Measurements from ENCODE around the gene DRD3.

The DRD3 gene

GRCh38 chr3:114115143-114115542 is 63.7 kb downstream of the DRD3 start:
- DNase-seq: no peak

GRCh38 chr3:114114719-114115118 is 64.1 kb downstream of the DRD3 start:
- no peak for DNase-seq

GRCh38 chr3:114112696-114113095 is 66.2 kb downstream of the DRD3 start:
- DNase-seq: no peak

GRCh38 chr3:114111060-114111770 is 67.6 kb downstream of the DRD3 start:
- DNase-seq: no peak

- no peak for DNase-seq
These were observed 68.4 kb downstream of the DRD3 start for GRCh38 chr3:114110439-114110838.

GRCh38 chr3:114108137-114108536 is 70.7 kb downstream of the DRD3 start:
- DNase-seq: no peak

GRCh38 chr3:114104414-114104813 is 74.4 kb downstream of the DRD3 start:
- no peak for DNase-seq

GRCh38 chr3:114103858-114104257 is 75.0 kb downstream of the DRD3 start:
- no peak for DNase-seq

GRCh38 chr3:114103181-114103580 is 75.7 kb downstream of the DRD3 start:
- DNase-seq: no peak

GRCh38 chr3:114101101-114101500 is 77.8 kb downstream of the DRD3 start:
- no peak for DNase-seq

GRCh38 chr3:114095796-114096195 is 83.1 kb downstream of the DRD3 start:
- DNase-seq: no peak

- DNase-seq: peak in 1 of 2 experiments; percentile 28
These were observed 85.3 kb downstream of the DRD3 start for GRCh38 chr3:114093596-114093995.

- no peak for DNase-seq
These were observed 85.9 kb downstream of the DRD3 start for GRCh38 chr3:114093016-114093380.

- DNase-seq: no peak
These were observed 86.5 kb downstream of the DRD3 start for GRCh38 chr3:114092151-114093015.

GRCh38 chr3:114089675-114090074 is 89.2 kb downstream of the DRD3 start:
- DNase-seq: no peak

- no peak for DNase-seq
These were observed 92.5 kb downstream of the DRD3 start for GRCh38 chr3:114086356-114086755.

GRCh38 chr3:114083112-114083511 is 95.7 kb downstream of the DRD3 start:
- DNase-seq: no peak

GRCh38 chr3:114081037-114081436 is 97.8 kb downstream of the DRD3 start:
- DNase-seq: no peak

GRCh38 chr3:114080201-114080600 is 98.7 kb downstream of the DRD3 start:
- no peak for DNase-seq

GRCh38 chr3:114079761-114080160 is 99.1 kb downstream of the DRD3 start:
- no peak for DNase-seq

GRCh38 chr3:114078126-114078525 is 100.7 kb downstream of the DRD3 start:
- no peak for DNase-seq
